Activated T-cell treated with anti-CD3 and anti-CD28 coated beads, Interleukin-2, amount 50 U/mL, for 72 hours (primary cell): ENCODE data around the gene LCN2. TPM values are rescaled to one million over a fixed set of nuclear protein-coding genes. Genes with fewer than 3 reads are reported as not detected.
A peak's percentile ranks its signal among the peaks of the same experiment; 100 is the strongest.

ENCODE experiments used
- ATAC-seq, 2 donors: fragments of 150-1000 bp; cut with Tn5 transposase; replicated peaks in 1 of 2; 2 replicates each; pipeline ENCODE4 v1.10.0; 2021; ENCODE audit warnings: moderate library complexity in 2 of 2, mild to moderate bottlenecking in 1 of 2
- DNase-seq, 2 donors: peaks; one replicate each; pipeline ENCODE4 v3.0.0; 2021 to 2022; ENCODE audit warnings: mixed read lengths in 1 of 2
- H3K27ac Mint-ChIP-seq: one replicate; pipeline ENCODE4 v1.8.0; 2022; ENCODE audit warnings: mild to moderate bottlenecking, moderate library complexity, mixed read lengths
- H3K27me3 Mint-ChIP-seq: one replicate; pipeline ENCODE4 v1.8.0; 2022; ENCODE audit warnings: low read depth, mixed read lengths
- H3K36me3 Mint-ChIP-seq, 2 donors: one replicate each; pipeline ENCODE4 v1.8.0; 2022; ENCODE audit warnings: mixed read lengths in 2 of 2, mild to moderate bottlenecking in 1 of 2; ENCODE audit not compliant: insufficient read depth in 2 of 2
- H3K4me1 Mint-ChIP-seq: one replicate; pipeline ENCODE4 v1.8.0; 2022; ENCODE audit warnings: low read depth, mixed read lengths
- H3K4me3 Mint-ChIP-seq, 2 donors: one replicate each; pipeline ENCODE4 v1.8.0; 2022; ENCODE audit warnings: mild to moderate bottlenecking in 2 of 2, mixed read lengths in 2 of 2, moderate library complexity in 2 of 2
- H3K9me3 Mint-ChIP-seq, 2 donors: one replicate each; pipeline ENCODE4 v1.8.0; 2022; ENCODE audit warnings: mixed read lengths in 2 of 2
- total RNA-seq, 2 donors: library from RNA; stranded (reverse); gene quantifications; one replicate each; pipeline ENCODE4 v1.2.3, GENCODE V29; 2022

LCN2 gene
- total RNA-seq, 2 donors from 2014 or later: not detected

DNA sequence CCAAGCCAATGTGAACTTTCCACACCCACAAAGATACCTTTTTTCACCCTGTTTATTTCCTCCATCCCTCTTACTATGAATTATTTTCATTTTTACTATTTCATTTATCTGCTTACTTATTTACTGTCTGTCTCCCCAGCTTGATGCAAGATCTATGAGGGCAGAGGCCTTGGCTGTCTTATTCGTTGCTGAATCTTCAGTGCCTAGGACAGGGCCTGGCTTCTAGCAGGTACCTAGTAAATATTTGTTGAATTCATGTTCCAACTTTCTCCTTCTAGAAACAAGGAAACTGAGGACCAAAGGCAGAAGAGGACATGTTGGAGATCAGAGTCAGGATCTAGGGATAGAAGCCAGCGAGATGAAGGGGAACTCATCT, 53.4 kb downstream of the LCN2 start:
- H3K36me3 Mint-ChIP-seq: no peaks in the 10 kb centered on the region
- H3K27me3 Mint-ChIP-seq: peaks cover 20% of the 10 kb centered on the region
- peak overlapping the region; percentile 80 for H3K4me3 Mint-ChIP-seq
- ATAC-seq (peak in 1 of 2 donors; percentile 8), DNase-seq (no peak)
- peaks cover 22% of the 10 kb centered on the region for H3K4me1 Mint-ChIP-seq
- peak overlapping the region; percentile 9 for H3K27ac Mint-ChIP-seq
- H3K9me3 Mint-ChIP-seq: no peaks in the 10 kb centered on the region

Other genes with a start within 250 kb of the LCN2 start
- 10 to 100 TPM; 74.4 to 75.6 TPM for gene ST6GALNAC6, start 249.8 kb upstream of the LCN2 start, total RNA-seq
- 10 to 100 TPM; 28.1 to 30.5 TPM for gene ST6GALNAC4, start 232.4 kb upstream of the LCN2 start, total RNA-seq
- 1 to 10 TPM; 4.4 to 6.4 TPM for gene PIP5KL1, start 218.7 kb upstream of the LCN2 start, total RNA-seq
- gene DPM2, start 211.6 kb upstream of the LCN2 start, total RNA-seq: 10 to 100 TPM; 44.2 to 51.1 TPM
- gene EEIG1, start 168.5 kb upstream of the LCN2 start, total RNA-seq: 10 to 100 TPM; 59.2 to 75.1 TPM
- gene NAIF1, start 82.1 kb upstream of the LCN2 start, total RNA-seq: 10 to 100 TPM; 11.9 to 17.9 TPM
- 10 to 100 TPM in 1 of 2 donors, 1 to 10 TPM in 1; 9.7 to 11.2 TPM for gene SLC25A25, start 81.2 kb upstream of the LCN2 start, total RNA-seq
- gene PTGES2, start 21.7 kb upstream of the LCN2 start, total RNA-seq: 10 to 100 TPM; 23.5 to 27.5 TPM
- gene BBLN, start 10.8 kb downstream of the LCN2 start, total RNA-seq: 10 to 100 TPM; 72.9 to 81.4 TPM
- gene CIZ1, start 42.1 kb downstream of the LCN2 start, total RNA-seq: 100 to 1,000 TPM; 161 to 203 TPM
- gene DNM1, start 53.9 kb downstream of the LCN2 start, total RNA-seq: 1 to 10 TPM in 1 of 2 donors, under 1 TPM in 1; 0.86 to 2.4 TPM
- gene GOLGA2, start 126.6 kb downstream of the LCN2 start, total RNA-seq: 10 to 100 TPM; 44.9 to 54.4 TPM
- 10 to 100 TPM; 20.1 to 25.4 TPM for gene SWI5, start 126.8 kb downstream of the LCN2 start, total RNA-seq
- 10 to 100 TPM; 17.6 to 24.4 TPM for gene TRUB2, start 173.0 kb downstream of the LCN2 start, total RNA-seq
- gene COQ4, start 173.4 kb downstream of the LCN2 start, total RNA-seq: 10 to 100 TPM; 29.4 to 35.8 TPM
- gene SLC27A4, start 191.1 kb downstream of the LCN2 start, total RNA-seq: 10 to 100 TPM; 10.2 to 10.8 TPM
- gene URM1, start 221.9 kb downstream of the LCN2 start, total RNA-seq: 10 to 100 TPM; 62.8 to 69.3 TPM